Neural cell (in vitro differentiated cells): ENCODE data around the gene NFIB. TPM values are rescaled to one million over a fixed set of nuclear protein-coding genes. Genes with fewer than 3 reads are reported as not detected.

Source experiments
- H2AFZ ChIP-seq: fragments of 200-600, 300-800 bp; sonication (generic), shearing (Covaris generic); 2 replicates; pipeline ENCODE4 v1.6.0; 2014; ENCODE audit warnings: low read depth, mild to moderate bottlenecking, antibody characterized with exemption, low read length, moderate library complexity
- H3F3A ChIP-seq: fragments of 200-600 bp; shearing (Covaris generic); 2 replicates; pipeline ENCODE4 v1.6.1; 2016; ENCODE audit warnings: mild to moderate bottlenecking, moderate library complexity, mixed read lengths, antibody characterized with exemption, low read length; ENCODE audit not compliant: insufficient read depth, poor library complexity, severe bottlenecking
- H3K27ac ChIP-seq: fragments of 200-600, 300-800 bp; sonication (generic), shearing (Covaris generic); 2 replicates; pipeline ENCODE4 v1.5.1; 2014; ENCODE audit warnings: mild to moderate bottlenecking, low read length, moderate library complexity
- H3K27me3 ChIP-seq: fragments of 300-800, 200-600 bp; sonication (generic), shearing (Covaris generic); 2 replicates; pipeline ENCODE4 v1.6.0; 2014; ENCODE audit warnings: mild to moderate bottlenecking, low read depth, low read length, moderate library complexity; ENCODE audit not compliant: insufficient read depth
- H3K36me3 ChIP-seq: fragments of 300-800, 200-600 bp; sonication (generic), shearing (Covaris generic); 2 replicates; pipeline ENCODE4 v1.5.1; 2014; ENCODE audit warnings: mild to moderate bottlenecking, antibody characterized with exemption, low read length, moderate library complexity; ENCODE audit not compliant: insufficient read depth
- H3K4me2 ChIP-seq: fragments of 300-800, 200-600 bp; sonication (generic), shearing (Covaris generic); 2 replicates; pipeline ENCODE4 v1.6.0; 2014; ENCODE audit warnings: mild to moderate bottlenecking, low read length
- H3K4me3 ChIP-seq: fragments of 300-800, 200-600 bp; sonication (generic), shearing (Covaris generic); 2 replicates; pipeline ENCODE4 v1.5.1; 2014; ENCODE audit warnings: mild to moderate bottlenecking, low read length, moderate library complexity
- H3K79me2 ChIP-seq: fragments of 200-600 bp; shearing (Covaris generic); replicated peaks from 2 replicates; pipeline ENCODE4 v1.6.0; 2014; ENCODE audit warnings: mild to moderate bottlenecking, low read length, moderate library complexity; ENCODE audit not compliant: insufficient read depth
- H3K9ac ChIP-seq: fragments of 300-800, 200-600 bp; sonication (generic), shearing (Covaris generic); 2 replicates; pipeline ENCODE4 v1.6.1; 2016; ENCODE audit warnings: mild to moderate bottlenecking, low read length, mixed read lengths
- H3K9me2 ChIP-seq: fragments of 200-600 bp; shearing (Covaris generic); 2 replicates; pipeline ENCODE4 v1.6.1; 2016; ENCODE audit warnings: mild to moderate bottlenecking, low read length, mixed read lengths; ENCODE audit not compliant: insufficient read depth
- H3K9me3 ChIP-seq: fragments of 200-600, 300-800 bp; sonication (generic), shearing (Covaris generic); 2 replicates; pipeline ENCODE4 v1.6.1; 2016; ENCODE audit warnings: mild to moderate bottlenecking, mixed run types, low read length, moderate library complexity, mixed read lengths
- H4K20me1 ChIP-seq: fragments of 200-600 bp; shearing (Covaris generic); 2 replicates; pipeline ENCODE4 v1.6.1; 2016; ENCODE audit warnings: mild to moderate bottlenecking, mixed run types; ENCODE audit not compliant: insufficient read depth
- EP300 ChIP-seq: fragments of 450-650 bp; conservative IDR thresholded peaks from 2 replicates; pipeline ENCODE4 v1.6.1; 2014; ENCODE audit warnings: antibody characterized with exemption, mild to moderate bottlenecking, moderate library complexity; ENCODE audit not compliant: poor library complexity, severe bottlenecking
- EZH2 ChIP-seq: fragments of 200-600, 300-800 bp; shearing (Covaris generic), sonication (generic); IDR thresholded peaks from 2 replicates; pipeline ENCODE4 v1.6.1; 2014; ENCODE audit warnings: antibody characterized with exemption, low read length, borderline replicate concordance, mild to moderate bottlenecking; ENCODE audit not compliant: insufficient read depth, poor library complexity, severe bottlenecking
- MXI1 ChIP-seq: fragments of 450-650 bp; conservative IDR thresholded peaks from 2 replicates; pipeline ENCODE4 v1.6.1; 2014; ENCODE audit warnings: antibody characterized with exemption, mild to moderate bottlenecking; ENCODE audit not compliant: poor library complexity, severe bottlenecking
- POLR2AphosphoS5 ChIP-seq: IDR thresholded peaks from 2 replicates; pipeline ENCODE4 v1.6.1; 2012
- RAD21 ChIP-seq: fragments of 450-650 bp; conservative IDR thresholded peaks from 2 replicates; pipeline ENCODE4 v1.6.1; 2014; ENCODE audit warnings: antibody characterized with exemption, mild to moderate bottlenecking, moderate library complexity
- SMC3 ChIP-seq: fragments of 450-650 bp; conservative IDR thresholded peaks from 2 replicates; pipeline ENCODE4 v1.6.1; 2014; ENCODE audit warnings: antibody characterized with exemption, mild to moderate bottlenecking, moderate library complexity; ENCODE audit not compliant: poor library complexity
- TAF1 ChIP-seq: IDR thresholded peaks from 2 replicates; pipeline ENCODE4 v1.6.1; 2012; ENCODE audit warnings: low read depth
- polyA plus RNA-seq: library from polyadenylated mRNA; depleted of rRNA; stranded (reverse); fragments of >200 nt; gene quantifications from 2 replicates; pipeline ENCODE4 v1.2.3, GENCODE V29; 2014
- TF ChIP-seq, protein P1 (sequence below): IDR thresholded peaks from 2 replicates; pipeline ENCODE4 v1.6.1; 2012; ENCODE audit warnings: borderline replicate concordance
- TF ChIP-seq, protein P2 (sequence below): fragments of 450-650 bp; IDR thresholded peaks from 2 replicates; pipeline ENCODE4 v1.5.1; 2014; ENCODE audit warnings: antibody characterized with exemption, mild to moderate bottlenecking, moderate library complexity; ENCODE audit not compliant: poor library complexity, severe bottlenecking

NFIB gene
- polyA plus RNA-seq, 1 donor from 2014 or later: 0.73 TPM

DNA sequence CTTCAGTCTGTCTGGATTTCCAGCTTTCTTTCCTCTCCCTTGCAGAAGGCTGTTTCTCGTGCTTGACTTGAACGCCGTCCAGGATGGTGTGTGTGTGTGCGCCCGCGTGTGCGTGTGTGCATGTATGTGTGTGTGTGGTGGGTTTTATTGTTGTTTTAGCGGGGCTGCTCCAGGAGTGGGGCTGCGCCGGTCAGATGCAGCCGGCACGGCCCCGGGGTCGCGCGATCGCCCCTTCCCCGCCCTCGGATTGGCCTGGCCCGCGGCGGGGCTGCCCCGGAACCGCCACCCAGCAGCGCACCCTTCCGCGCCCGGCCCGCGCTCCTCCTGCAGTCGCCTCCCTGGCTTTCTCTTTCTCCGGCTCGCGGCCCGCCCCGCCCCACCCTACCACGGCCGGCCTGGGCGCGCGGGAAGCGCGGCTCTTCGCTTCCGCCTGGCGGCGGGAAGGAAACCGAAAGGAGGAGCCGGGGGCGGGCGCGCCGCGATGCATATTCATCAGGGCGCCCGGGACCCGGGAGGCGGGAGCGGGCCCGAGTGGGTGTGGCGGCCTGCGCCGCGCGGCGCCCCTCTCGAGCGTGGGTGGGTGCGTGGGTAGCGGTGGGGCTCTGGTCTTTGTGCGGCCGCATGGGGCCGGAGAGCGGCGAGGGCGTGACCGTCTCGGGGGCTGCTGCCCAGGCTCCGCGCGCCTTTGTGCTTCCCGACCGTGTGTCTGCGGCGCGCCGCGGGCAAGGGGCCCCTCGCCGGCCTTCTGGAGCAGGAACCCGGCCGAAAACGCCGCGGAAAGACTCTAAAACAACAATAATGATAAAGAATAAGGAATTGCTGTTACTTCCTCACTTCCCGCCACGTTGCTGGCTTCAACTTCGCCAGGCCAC, 8.5 kb upstream of the NFIB start:
- no peaks in the 10 kb centered on the region for H4K20me1 ChIP-seq
- TF ChIP-seq EP300 (peak; percentile 28), POLR2AphosphoS5 (peak; percentile 22), MXI1 (peak; percentile 73), SMC3 (peak; percentile 73), TAF1 (no peak), EZH2 (no peak), RAD21 (peak; percentile 70)
- TF ChIP-seq, protein P1, sequence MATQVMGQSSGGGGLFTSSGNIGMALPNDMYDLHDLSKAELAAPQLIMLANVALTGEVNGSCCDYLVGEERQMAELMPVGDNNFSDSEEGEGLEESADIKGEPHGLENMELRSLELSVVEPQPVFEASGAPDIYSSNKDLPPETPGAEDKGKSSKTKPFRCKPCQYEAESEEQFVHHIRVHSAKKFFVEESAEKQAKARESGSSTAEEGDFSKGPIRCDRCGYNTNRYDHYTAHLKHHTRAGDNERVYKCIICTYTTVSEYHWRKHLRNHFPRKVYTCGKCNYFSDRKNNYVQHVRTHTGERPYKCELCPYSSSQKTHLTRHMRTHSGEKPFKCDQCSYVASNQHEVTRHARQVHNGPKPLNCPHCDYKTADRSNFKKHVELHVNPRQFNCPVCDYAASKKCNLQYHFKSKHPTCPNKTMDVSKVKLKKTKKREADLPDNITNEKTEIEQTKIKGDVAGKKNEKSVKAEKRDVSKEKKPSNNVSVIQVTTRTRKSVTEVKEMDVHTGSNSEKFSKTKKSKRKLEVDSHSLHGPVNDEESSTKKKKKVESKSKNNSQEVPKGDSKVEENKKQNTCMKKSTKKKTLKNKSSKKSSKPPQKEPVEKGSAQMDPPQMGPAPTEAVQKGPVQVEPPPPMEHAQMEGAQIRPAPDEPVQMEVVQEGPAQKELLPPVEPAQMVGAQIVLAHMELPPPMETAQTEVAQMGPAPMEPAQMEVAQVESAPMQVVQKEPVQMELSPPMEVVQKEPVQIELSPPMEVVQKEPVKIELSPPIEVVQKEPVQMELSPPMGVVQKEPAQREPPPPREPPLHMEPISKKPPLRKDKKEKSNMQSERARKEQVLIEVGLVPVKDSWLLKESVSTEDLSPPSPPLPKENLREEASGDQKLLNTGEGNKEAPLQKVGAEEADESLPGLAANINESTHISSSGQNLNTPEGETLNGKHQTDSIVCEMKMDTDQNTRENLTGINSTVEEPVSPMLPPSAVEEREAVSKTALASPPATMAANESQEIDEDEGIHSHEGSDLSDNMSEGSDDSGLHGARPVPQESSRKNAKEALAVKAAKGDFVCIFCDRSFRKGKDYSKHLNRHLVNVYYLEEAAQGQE: no peak
- TF ChIP-seq, protein P2, sequence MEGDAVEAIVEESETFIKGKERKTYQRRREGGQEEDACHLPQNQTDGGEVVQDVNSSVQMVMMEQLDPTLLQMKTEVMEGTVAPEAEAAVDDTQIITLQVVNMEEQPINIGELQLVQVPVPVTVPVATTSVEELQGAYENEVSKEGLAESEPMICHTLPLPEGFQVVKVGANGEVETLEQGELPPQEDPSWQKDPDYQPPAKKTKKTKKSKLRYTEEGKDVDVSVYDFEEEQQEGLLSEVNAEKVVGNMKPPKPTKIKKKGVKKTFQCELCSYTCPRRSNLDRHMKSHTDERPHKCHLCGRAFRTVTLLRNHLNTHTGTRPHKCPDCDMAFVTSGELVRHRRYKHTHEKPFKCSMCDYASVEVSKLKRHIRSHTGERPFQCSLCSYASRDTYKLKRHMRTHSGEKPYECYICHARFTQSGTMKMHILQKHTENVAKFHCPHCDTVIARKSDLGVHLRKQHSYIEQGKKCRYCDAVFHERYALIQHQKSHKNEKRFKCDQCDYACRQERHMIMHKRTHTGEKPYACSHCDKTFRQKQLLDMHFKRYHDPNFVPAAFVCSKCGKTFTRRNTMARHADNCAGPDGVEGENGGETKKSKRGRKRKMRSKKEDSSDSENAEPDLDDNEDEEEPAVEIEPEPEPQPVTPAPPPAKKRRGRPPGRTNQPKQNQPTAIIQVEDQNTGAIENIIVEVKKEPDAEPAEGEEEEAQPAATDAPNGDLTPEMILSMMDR: peak; percentile 69
- no peaks in the 10 kb centered on the region for H3K9me2 ChIP-seq
- H3F3A ChIP-seq: no peaks in the 10 kb centered on the region
- H3K27me3 ChIP-seq: peaks cover 63% of the 10 kb centered on the region
- no peaks in the 10 kb centered on the region for H3K9me3 ChIP-seq
- H3K4me3 ChIP-seq: peak overlapping the region; percentile 77
- peak overlapping the region; percentile 30 for H2AFZ ChIP-seq
- no peak overlapping the region for H3K27ac ChIP-seq
- peak overlapping the region; percentile 49 for H3K4me2 ChIP-seq
- no peaks in the 10 kb centered on the region for H3K36me3 ChIP-seq
- peak overlapping the region; percentile 62 for H3K9ac ChIP-seq
- no peaks in the 10 kb centered on the region for H3K79me2 ChIP-seq

- Histone ChIP-seq H4K20me1 (no peaks in the 10 kb centered on the region), H3K9me2 (no peaks in the 10 kb centered on the region), H3K27me3 (peaks cover 71% of the 10 kb centered on the region), H3K4me2 (no peak overlapping the region), H3K9ac (peak overlapping the region; percentile 62), H2AFZ (no peak overlapping the region), H3K79me2 (no peaks in the 10 kb centered on the region), H3K4me3 (peak overlapping the region; percentile 77), H3K9me3 (no peaks in the 10 kb centered on the region), H3K36me3 (no peaks in the 10 kb centered on the region), H3K27ac (no peak overlapping the region), H3F3A (no peaks in the 10 kb centered on the region)
- TF ChIP-seq EZH2: no peak
- TF ChIP-seq, protein P1: no peak
- no peak for TF ChIP-seq POLR2AphosphoS5
- TF ChIP-seq EP300: no peak
- TF ChIP-seq, protein P2: no peak
- no peak for TF ChIP-seq SMC3
- TF ChIP-seq MXI1: no peak
- TF ChIP-seq RAD21: no peak
These were observed 7.7 kb upstream of the NFIB start for GRCh38 chr9:14321517-14322130.
